IMR-90 (cell line): ENCODE measurements around the gene KCNJ8. TPM values are rescaled to one million over a fixed set of nuclear protein-coding genes. Genes with fewer than 3 reads are reported as not detected.

Source experiments
- ATAC-seq: fragments of 200-7000 bp; cut with Tn5 transposase; 2 replicates; pipeline ENCODE4 v1.9.1; 2020; ENCODE audit warnings: low read depth, mild to moderate bottlenecking, moderate library complexity
- BruUV-seq: library from RNA; stranded (reverse); fragments of 400-500 nt; replicated peaks from 2 replicates; lab custom pipeline; 2021; lab: Mats Ljungman, UMichigan
- CTCF ChIA-PET: fragments of 300-600 bp; formaldehyde crosslinking; extraction: SDS; loops from one replicate; lab custom pipeline; 2021; ENCODE audit warnings: antibody characterized with exemption; lab: Yijun Ruan, JAX
- POLR2A ChIA-PET: fragments of 300-600 bp; sonication (Branson Sonifier 250); formaldehyde crosslinking; loops from one replicate; lab custom pipeline; 2022; ENCODE audit warnings: antibody characterized with exemption; ENCODE audit not compliant: unreplicated experiment; lab: Charles Lee
- DNase-seq: peaks from one replicate; pipeline ENCODE4 v3.0.0; 2013
- H2AFZ ChIP-seq: replicated peaks from 2 replicates; pipeline ENCODE3; 2013; ENCODE audit warnings: low read length, mild to moderate bottlenecking; ENCODE audit not compliant: poor library complexity
- H2AK5ac ChIP-seq: 2 replicates; pipeline ENCODE4 v1.6.1; 2013; ENCODE audit warnings: low read depth, low read length, inconsistent platforms
- H2AK9ac ChIP-seq: replicated peaks from 2 replicates; pipeline ENCODE3; 2013; ENCODE audit warnings: mild to moderate bottlenecking, low read depth, low read length, moderate library complexity; ENCODE audit not compliant: poor library complexity
- H2BK120ac ChIP-seq: 2 replicates; pipeline ENCODE4 v1.6.1; 2013; ENCODE audit warnings: low read depth, low read length, inconsistent platforms
- H2BK15ac ChIP-seq: 3 replicates; pipeline ENCODE4 v1.6.1; 2013; ENCODE audit warnings: low read depth, low read length, inconsistent platforms
- H2BK20ac ChIP-seq: 2 replicates; pipeline ENCODE4 v1.6.1; 2013; ENCODE audit warnings: low read depth, mild to moderate bottlenecking, inconsistent platforms, low read length, moderate library complexity
- H2BK5ac ChIP-seq: 2 replicates; pipeline ENCODE4 v1.6.1; 2013; ENCODE audit warnings: mild to moderate bottlenecking, low read depth, low read length, inconsistent platforms; ENCODE audit not compliant: poor library complexity, severe bottlenecking
- H3K14ac ChIP-seq: replicated peaks from 2 replicates; pipeline ENCODE4 v1.6.1; 2013; ENCODE audit warnings: low read depth, low read length, inconsistent platforms
- H3K18ac ChIP-seq: 2 replicates; pipeline ENCODE4 v1.6.1; 2013; ENCODE audit warnings: low read depth, low read length, control low read depth
- H3K23ac ChIP-seq: 2 replicates; pipeline ENCODE4 v1.6.1; 2013; ENCODE audit warnings: low read depth, low read length, inconsistent platforms
- H3K27ac ChIP-seq: 2 replicates; pipeline ENCODE4 v1.5.1; 2013; ENCODE audit warnings: mild to moderate bottlenecking, control low read depth, low read length; ENCODE audit not compliant: insufficient read depth
- H3K27me3 ChIP-seq: 2 replicates; pipeline ENCODE4 v1.6.1; 2013; ENCODE audit warnings: low read length; ENCODE audit not compliant: control insufficient read depth, insufficient read depth
- H3K36me3 ChIP-seq: 2 replicates; pipeline ENCODE4 v1.6.1; 2013; ENCODE audit warnings: low read length, mixed read lengths; ENCODE audit not compliant: control insufficient read depth, insufficient read depth
- H3K4ac ChIP-seq: 2 replicates; pipeline ENCODE4 v1.6.1; 2013; ENCODE audit warnings: low read depth, low read length, inconsistent platforms
- H3K4me1 ChIP-seq: 2 replicates; pipeline ENCODE4 v1.6.1; 2013; ENCODE audit warnings: low read length, mixed read lengths; ENCODE audit not compliant: control insufficient read depth, insufficient read depth
- H3K4me2 ChIP-seq: 2 replicates; pipeline ENCODE4 v1.6.1; 2013; ENCODE audit warnings: low read depth, mild to moderate bottlenecking, control low read depth, low read length, moderate library complexity
- H3K4me3 ChIP-seq: 2 replicates; pipeline ENCODE4 v1.5.1; 2013; ENCODE audit warnings: low read depth, mild to moderate bottlenecking, control low read depth, low read length, moderate library complexity; ENCODE audit not compliant: insufficient read depth
- H3K56ac ChIP-seq: 2 replicates; pipeline ENCODE4 v1.6.1; 2013; ENCODE audit warnings: low read length, inconsistent platforms; ENCODE audit not compliant: insufficient read depth; ENCODE audit errors: extremely low read depth
- H3K79me1 ChIP-seq, 2 experiments: 2 replicates each; pipeline ENCODE4 v1.6.1; 2013; ENCODE audit warnings: low read length in 2 of 2, inconsistent platforms in 1 of 2, low read depth in 1 of 2
- H3K9ac ChIP-seq: 2 replicates; pipeline ENCODE4 v1.6.1; 2013; ENCODE audit warnings: low read depth, low read length, control low read depth
- H3K9me1 ChIP-seq: 2 replicates; pipeline ENCODE4 v1.6.1; 2013; ENCODE audit warnings: low read length, inconsistent platforms; ENCODE audit not compliant: insufficient read depth
- H3K9me3 ChIP-seq: 2 replicates; pipeline ENCODE4 v1.6.1; 2013; ENCODE audit warnings: low read length; ENCODE audit not compliant: control insufficient read depth, insufficient read depth
- H4K20me1 ChIP-seq: 2 replicates; pipeline ENCODE4 v1.6.1; 2013; ENCODE audit warnings: low read length, inconsistent platforms; ENCODE audit not compliant: insufficient read depth
- H4K5ac ChIP-seq: 2 replicates; pipeline ENCODE4 v1.6.1; 2013; ENCODE audit warnings: mild to moderate bottlenecking, low read depth, low read length, control low read depth
- H4K8ac ChIP-seq, 2 experiments: 2 replicates each; pipeline ENCODE4 v1.6.1; 2013; ENCODE audit warnings: low read depth in 2 of 2, low read length in 2 of 2, control low read depth in 1 of 2, inconsistent platforms in 1 of 2
- H4K91ac ChIP-seq: 2 replicates; pipeline ENCODE4 v1.6.1; 2013; ENCODE audit warnings: low read depth, low read length, inconsistent platforms; ENCODE audit not compliant: insufficient read depth
- BHLHE40 ChIP-seq: fragments of 150-350 bp; IDR thresholded peaks from 2 replicates; pipeline ENCODE4 v1.6.1; 2016; ENCODE audit warnings: mild to moderate bottlenecking, low read depth, low read length
- CEBPB ChIP-seq: IDR thresholded peaks from 2 replicates; pipeline ENCODE4 v1.6.1; 2012; ENCODE audit warnings: low read depth, low read length, improper control_type of control experiment
- ELK1 ChIP-seq: fragments of 150-350 bp; IDR thresholded peaks from 2 replicates; pipeline ENCODE4 v1.6.1; 2016; ENCODE audit warnings: low read depth, mild to moderate bottlenecking, low read length, moderate library complexity, borderline replicate concordance
- FOS ChIP-seq: fragments of 150-350 bp; IDR thresholded peaks from 2 replicates; pipeline ENCODE4 v1.6.1; 2016; ENCODE audit warnings: low read depth, low read length
- MAFK ChIP-seq: IDR thresholded peaks from 2 replicates; pipeline ENCODE4 v1.6.1; 2012; ENCODE audit warnings: low read depth, low read length, improper control_type of control experiment
- NFE2L2 ChIP-seq: fragments of 150-350 bp; IDR thresholded peaks from 2 replicates; pipeline ENCODE4 v1.6.1; 2016; ENCODE audit warnings: low read depth, mild to moderate bottlenecking, low read length
- POLR2A ChIP-seq: IDR thresholded peaks from 2 replicates; pipeline ENCODE4 v1.6.1; 2012; ENCODE audit warnings: mild to moderate bottlenecking, low read depth, low read length
- RAD21 ChIP-seq: IDR thresholded peaks from 2 replicates; pipeline ENCODE4 v1.6.1; 2012; ENCODE audit warnings: low read length, improper control_type of control experiment
- RFX5 ChIP-seq: IDR thresholded peaks from 2 replicates; pipeline ENCODE4 v1.8.0; 2012; ENCODE audit warnings: low read depth, mild to moderate bottlenecking, low read length, moderate library complexity
- WGBS, 2 experiments: methylation state at CpG; one replicate each; pipeline versions ENCODE4 v1.1.5 to v1.1.7; 2013; ENCODE audit warnings: missing lambda C conversion rate in 2 of 2; ENCODE audit not compliant: insufficient read length in 1 of 2; ENCODE audit errors: extremely low coverage in 2 of 2; 5-methylcytosine and 5-hydroxymethylcytosine counted together
- dilution Hi-C: fragments of 300-500 bp; cut with HindIII; formaldehyde crosslinking; loops from one replicate; pipeline ENCODE4 v1.14.3; 2018; ENCODE audit warnings: low sequenced_read_pairs; ENCODE audit not compliant: unreplicated experiment
- in situ Hi-C: fragments of 300-500 bp; cut with MboI; formaldehyde crosslinking; loops from 3 replicates; pipeline ENCODE4 v1.14.3; 2019; ENCODE audit warnings: low sequenced_read_pairs, inconsistent platforms, mixed read lengths
- intact Hi-C: fragments of 100-400 bp; cut with micrococcal nuclease; formaldehyde crosslinking; loops from 2 replicates; pipeline ENCODE4 v1.10.0; 2022
- polyA plus RNA-seq, 3 experiments: library from polyadenylated mRNA; depleted of rRNA; stranded (reverse); fragments of >200 nt; gene quantifications; 2 replicates each; pipeline ENCODE4 v1.2.3, GENCODE V29; 2012; ENCODE audit warnings: low replicate concordance in 1 of 3
- total RNA-seq: library from RNA; depleted of rRNA; stranded (reverse); fragments of >200 nt; gene quantifications from 2 replicates; pipeline ENCODE4 v1.2.3, GENCODE V29; 2012

The KCNJ8 gene
- total and polyA plus RNA-seq, 2 of the 4 experiments (the other 2 are of a cell fraction): 8.0 to 15.8 TPM

- Histone ChIP-seq H3K9me1 (no peaks in the 10 kb centered on the region), H3K9me3 (no peaks in the 10 kb centered on the region), H3K4me1 (peaks cover 2% of the 10 kb centered on the region; the same call in 1 of the 2 replicates), H4K91ac (no peak overlapping the region), H4K20me1 (no peaks in the 10 kb centered on the region), H3K23ac (peak overlapping the region; percentile 78; the same call in 1 of the 2 replicates), H3K4me2 (peak overlapping the region; percentile 89), H3K4me3 (peak overlapping the region; percentile 96), H3K27me3 (no peaks in the 10 kb centered on the region), H2AK5ac (no peak overlapping the region), H3K56ac (no peak overlapping the region), H3K14ac (no peak overlapping the region), H3K4ac (0 out of 2 replicates have a peak overlapping the region, but pooled peaks have one; percentile 29), H2AFZ (no peak overlapping the region), H3K36me3 (no peaks in the 10 kb centered on the region), H3K18ac (0 out of 2 replicates have a peak overlapping the region, but pooled peaks have one; percentile 20), H3K79me1 (peaks cover 0 to 7% of the 10 kb centered on the region in 2 experiments; a peak in 2 of 4 replicates), H2AK9ac (no peak overlapping the region), H2BK5ac (peak overlapping the region; percentile 43), H3K9ac (peak overlapping the region; percentile 24; the same call in 1 of the 2 replicates), H2BK20ac (no peak overlapping the region), H2BK15ac (0 out of 3 replicates have a peak overlapping the region, but pooled peaks have one; percentile 1), H4K5ac (peak overlapping the region; percentile 44; the same call in 1 of the 2 replicates), H4K8ac (no peak overlapping the region; a peak in 1 of 4 replicates), H2BK120ac (peak overlapping the region; percentile 14; the same call in 1 of the 2 replicates), H3K27ac (no peak overlapping the region)
- intact Hi-C loops (loop anchor here (1.0 to 2.0 kb wide), 2 partner anchors 167 to 214 kb away; partner anchors contain the start of gene ABCC9), dilution Hi-C loops (no loop called here), in situ Hi-C loops (no loop called here)
- ChIA-PET POLR2A (no interaction called here), CTCF (interaction anchor here (1.9 kb wide), 1 partner anchor 9 kb away, joined by 4 read pairs; no protein-coding TSS in a partner anchor)
- no peak for TF ChIP-seq RAD21
- no peak for TF ChIP-seq POLR2A
- no peak for TF ChIP-seq MAFK
- TF ChIP-seq FOS: no peak
- no peak for TF ChIP-seq NFE2L2
- no peak for TF ChIP-seq RFX5
- TF ChIP-seq ELK1: no peak
- TF ChIP-seq CEBPB: no peak
- TF ChIP-seq BHLHE40: no peak
- ATAC-seq (no peak), DNase-seq (peak; percentile 12)
- BruUV-seq: no TSS peak
- WGBS, 2 experiments: no CpG with 5 or more reads among the region's 10 CpGs
These were observed 700 bp downstream of the KCNJ8 start for GRCh38 chr12:21773806-21774205.
